ENCODE results near the gene CYB561D2. TPM values are rescaled to one million over a fixed set of nuclear protein-coding genes. Genes with fewer than 3 reads are reported as not detected.

CYB561D2 gene
- total and polyA plus RNA-seq, 2 of the 13 experiments (the other 11 are each of a cell fraction or from before 2014, with no cell fraction given), result 11.1 to 17.2 TPM

GRCh38 chr3:50324351-50325112 is 26.1 kb upstream of the CYB561D2 start (continued):
- TF ChIP-seq ZNF646 (CRISPR knock-in tag; IDR thresholded peaks at IDR 0.05), result no peak
- no peak for TF ChIP-seq TIGD3 (CRISPR knock-in tag; IDR thresholded peaks at IDR 0.05; ENCODE audit: borderline replicate concordance)
- no peak for TF ChIP-seq TFDP1 (CRISPR knock-in tag; IDR thresholded peaks at IDR 0.05; ENCODE audit: borderline replicate concordance)
- no peak for TF ChIP-seq RFX1 (IDR thresholded peaks at IDR 0.05)
- TF ChIP-seq ZNF484 (CRISPR knock-in tag; IDR thresholded peaks at IDR 0.05; ENCODE audit: borderline replicate concordance, low read depth), result no peak
- TF ChIP-seq PATZ1 (CRISPR knock-in tag; IDR thresholded peaks at IDR 0.05), result peak; percentile 95
- TF ChIP-seq ZNF567 (CRISPR knock-in tag; IDR thresholded peaks at IDR 0.05; ENCODE audit: borderline replicate concordance), result no peak
- no peak for TF ChIP-seq CENPX (CRISPR knock-in tag; IDR thresholded peaks at IDR 0.05)
- no peak for TF ChIP-seq TEAD2 (CRISPR knock-in tag; IDR thresholded peaks at IDR 0.05)
- no peak for TF ChIP-seq TAF15 (IDR thresholded peaks at IDR 0.05; ENCODE audit: low read depth, low read length, poor library complexity, severe bottlenecking)
- TF ChIP-seq ZUFSP (CRISPR knock-in tag; IDR thresholded peaks at IDR 0.05; ENCODE audit: borderline replicate concordance), result no peak
- 0 out of 2 replicates have a peak, but pooled peaks have one; percentile 27 for TF ChIP-seq ZSCAN22 (CRISPR knock-in tag; IDR thresholded peaks at IDR 0.05)
- TF ChIP-seq ZBTB43 (CRISPR knock-in tag; conservative IDR thresholded peaks at IDR 0.05), result no peak
